Frontal cortex (tissue), 4 donors: ENCODE results near the gene CPNE2. TPM values are rescaled to one million over a fixed set of nuclear protein-coding genes. Genes with fewer than 3 reads are reported as not detected.

Experiments
- DNase-seq, 2 donors: peaks; one replicate each; pipeline ENCODE4 v3.0.0; 2012; ENCODE audit warnings: low spot score in 2 of 2
- FAIRE-seq: peaks from 2 replicates; lab custom pipeline; 2012; peaks lifted over from hg19 to GRCh38; lab: Jason Lieb, UNC
- total RNA-seq: library from RNA; depleted of rRNA; stranded (reverse); fragments of >200 nt; gene quantifications from one replicate; pipeline ENCODE4 v1.2.3, GENCODE V29; 2014
- donor health status: control.
- donor health status: control.
- donor health status: control.

The CPNE2 gene
- total RNA-seq, 1 donor from 2014 or later, result 44.8 TPM

GRCh38 chr16:57140931-57141668 is 48.7 kb downstream of the CPNE2 start:
- FAIRE-seq, result no peak
- no peak for DNase-seq

DNA sequence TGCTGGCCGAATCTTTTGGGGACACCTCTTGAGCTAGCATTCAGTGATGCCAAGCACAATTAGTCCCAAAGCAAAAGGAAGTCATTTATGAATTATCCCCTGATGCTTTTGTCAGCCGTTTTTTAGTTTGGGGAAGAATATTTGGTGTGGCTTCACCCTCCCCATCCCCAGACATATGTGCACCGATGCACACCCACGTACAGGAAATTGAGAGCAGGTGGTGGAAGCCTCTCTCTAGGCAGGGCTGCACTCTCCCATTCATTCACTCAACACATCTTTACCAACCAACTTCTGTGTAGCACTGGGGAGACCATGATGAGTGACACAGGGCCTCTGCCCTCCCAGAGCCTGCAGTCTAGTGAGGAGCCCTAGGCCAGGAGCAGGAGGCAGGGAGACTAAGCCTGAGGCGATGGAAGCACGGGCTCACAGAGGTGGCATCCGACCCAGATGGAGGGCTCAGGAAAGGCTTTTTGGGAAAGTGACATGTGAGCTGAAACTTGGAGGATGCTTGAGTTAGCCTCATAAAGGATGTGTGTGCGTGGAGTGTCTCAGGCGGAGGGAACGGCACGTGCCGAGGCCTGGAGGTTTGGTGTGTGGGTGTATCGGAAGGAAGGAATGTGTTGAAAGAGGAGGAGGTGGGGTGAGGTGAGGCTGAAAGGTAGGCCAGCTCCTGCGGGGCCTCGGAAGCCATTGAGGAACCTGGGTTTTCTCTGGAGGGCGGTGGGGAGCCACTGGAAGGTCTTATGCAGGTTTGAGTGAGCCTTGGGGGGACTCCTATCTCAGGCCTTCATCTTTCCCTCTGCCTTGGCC is 49.6 kb downstream of the CPNE2 start:
- FAIRE-seq (no peak), DNase-seq (no peak)

DNA sequence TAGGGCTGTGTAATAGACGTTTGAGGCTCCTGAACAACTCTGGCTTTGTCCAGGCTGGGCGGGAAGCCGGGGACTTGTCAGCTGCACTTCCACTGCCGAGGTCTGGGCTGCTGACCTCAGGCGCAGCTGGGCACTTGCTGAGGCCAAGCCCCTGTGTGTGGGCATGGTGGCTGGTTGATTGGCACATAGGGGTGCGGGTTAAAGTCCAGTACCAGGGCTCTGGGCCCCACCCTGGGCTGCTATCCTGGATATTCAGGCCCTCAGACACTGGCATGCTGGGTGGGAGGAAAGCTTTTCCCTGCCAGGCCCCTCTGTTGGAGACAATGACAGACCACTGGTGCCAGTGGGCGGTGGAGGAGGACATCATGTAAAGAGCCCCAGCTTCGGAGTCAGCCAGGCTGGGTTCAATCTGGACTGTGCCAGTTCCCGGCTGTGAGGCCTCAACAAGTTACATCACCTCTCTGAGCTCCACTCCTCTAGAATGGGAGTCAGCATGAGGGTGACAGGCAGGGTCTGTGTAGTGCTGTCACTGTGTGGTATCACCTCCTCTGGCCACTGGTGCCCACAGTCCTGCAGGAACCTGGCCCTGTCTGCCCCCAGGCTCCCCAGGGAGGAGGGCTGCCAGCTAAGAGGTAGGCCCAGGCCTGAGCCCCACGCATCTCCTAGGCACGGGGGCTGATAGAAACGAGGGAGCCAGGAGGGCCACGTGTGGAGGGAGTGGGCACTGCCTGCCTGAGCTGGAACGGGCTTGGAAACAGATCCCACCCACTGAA is 51.0 kb downstream of the CPNE2 start:
- peak; percentile 58 to 61 for DNase-seq
- no peak for FAIRE-seq

DNA sequence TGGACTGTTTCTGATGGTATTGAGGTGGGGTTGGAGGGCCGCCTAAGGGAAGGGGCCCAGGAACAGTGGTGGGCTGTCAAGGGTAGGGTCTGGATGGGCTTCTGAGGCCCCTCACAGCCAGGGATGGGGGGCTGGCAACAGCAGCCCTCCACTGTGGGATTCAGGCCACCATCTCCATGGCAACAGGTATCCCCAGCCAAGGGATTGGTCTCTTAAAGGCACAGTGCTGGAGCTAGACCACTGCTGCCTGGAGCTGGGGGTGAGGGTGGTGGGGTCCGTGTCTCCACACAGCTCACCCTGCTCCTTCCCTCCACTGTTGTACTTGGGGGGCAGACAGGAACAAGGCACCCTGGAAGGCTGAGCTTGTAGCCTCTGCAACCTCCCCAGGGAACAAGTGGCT is 51.6 kb downstream of the CPNE2 start:
- DNase-seq (no peak), FAIRE-seq (no peak)

GRCh38 chr16:57145046-57146021 is 53.0 kb downstream of the CPNE2 start:
- FAIRE-seq (no peak), DNase-seq (no peak)

DNA sequence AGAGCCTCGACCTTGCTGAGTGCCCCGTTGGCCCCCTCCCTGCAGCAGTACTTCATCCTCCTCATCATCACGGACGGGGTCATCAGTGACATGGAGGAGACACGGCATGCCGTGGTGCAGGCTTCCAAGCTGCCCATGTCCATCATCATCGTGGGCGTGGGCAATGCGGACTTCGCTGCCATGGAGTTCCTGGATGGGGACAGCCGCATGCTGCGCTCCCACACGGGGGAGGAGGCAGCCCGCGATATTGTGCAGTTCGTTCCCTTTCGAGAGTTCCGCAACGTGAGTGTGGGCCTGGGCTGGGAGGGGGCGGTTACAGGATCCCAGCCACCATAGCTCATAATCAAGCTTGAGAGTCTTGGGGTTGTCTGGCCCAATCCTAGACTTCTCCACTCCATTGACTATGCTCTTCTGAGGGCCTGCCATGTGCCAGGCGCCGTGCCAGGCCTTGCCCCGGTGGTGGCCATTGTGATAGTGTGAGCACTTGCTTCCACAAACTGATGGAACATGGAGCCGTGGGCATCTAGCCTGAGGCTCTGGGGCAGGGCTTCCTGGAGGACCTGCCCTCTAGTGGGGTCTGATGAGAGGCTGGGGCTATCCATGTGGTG is 53.8 kb downstream of the CPNE2 start:
- DNase-seq, result no peak
- no peak for FAIRE-seq

- no peak for FAIRE-seq
- DNase-seq, result no peak
These were observed 54.4 kb downstream of the CPNE2 start for GRCh38 chr16:57146735-57147134.

DNA sequence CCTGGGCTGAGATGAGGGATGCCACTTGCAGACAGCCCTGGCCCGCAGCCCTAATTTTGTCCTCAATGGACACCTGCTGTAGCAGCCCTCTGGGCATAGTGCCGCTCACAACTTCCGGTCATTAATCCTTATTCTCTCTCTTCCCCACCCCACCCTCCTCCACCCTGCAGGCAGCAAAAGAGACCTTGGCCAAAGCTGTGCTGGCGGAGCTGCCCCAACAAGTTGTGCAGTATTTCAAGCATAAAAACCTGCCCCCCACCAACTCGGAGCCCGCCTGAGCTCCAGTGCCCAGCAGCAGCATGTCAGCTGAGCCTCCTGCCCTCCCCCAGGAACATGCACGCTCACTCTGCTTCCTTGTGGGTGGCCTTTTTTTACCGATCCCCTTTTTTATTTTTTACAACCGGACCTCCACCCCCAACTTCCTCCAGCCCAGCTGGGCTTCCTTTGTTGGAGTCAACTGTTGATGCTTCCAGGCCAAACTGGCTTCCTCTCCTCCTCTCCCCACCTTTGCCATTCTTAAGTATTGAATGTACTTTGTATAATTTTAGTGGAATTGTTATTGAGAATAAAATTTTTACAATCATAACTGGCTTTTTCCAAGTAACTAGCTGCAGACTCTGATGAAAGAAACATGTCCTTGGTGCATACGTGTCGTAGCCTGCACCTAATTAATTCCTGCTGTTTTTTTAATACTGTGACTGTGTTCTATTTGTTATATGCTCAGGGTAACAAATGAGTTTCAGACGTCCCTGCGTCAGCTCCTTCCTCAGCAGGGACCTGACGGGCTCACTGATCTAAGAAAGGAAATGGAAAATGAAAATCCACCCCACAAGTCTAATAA is 55.2 kb downstream of the CPNE2 start:
- no peak for FAIRE-seq
- no peak for DNase-seq

DNA sequence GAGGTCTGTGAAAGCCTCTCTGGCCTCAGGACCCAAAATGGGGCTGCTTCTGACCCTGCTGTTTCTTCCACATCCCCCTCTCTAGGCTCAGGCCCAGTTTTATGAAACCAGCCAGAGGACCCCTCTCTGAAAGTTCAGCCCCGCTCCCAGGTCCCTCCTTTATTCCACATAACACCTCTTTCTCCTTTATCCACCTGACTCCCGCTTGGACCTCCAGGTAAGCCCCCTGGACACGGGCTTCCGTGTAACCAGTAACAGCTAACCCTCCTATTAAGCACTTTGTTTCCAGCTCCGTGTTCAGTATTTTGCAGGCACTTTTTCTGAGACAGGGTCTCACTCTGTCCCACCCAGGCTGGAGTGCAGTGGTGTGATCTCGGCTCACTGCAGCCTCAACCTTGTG is 56.1 kb downstream of the CPNE2 start:
- DNase-seq (no peak), FAIRE-seq (no peak)

GRCh38 chr16:57149391-57149790 is 57.0 kb downstream of the CPNE2 start:
- FAIRE-seq (no peak), DNase-seq (no peak)

DNA sequence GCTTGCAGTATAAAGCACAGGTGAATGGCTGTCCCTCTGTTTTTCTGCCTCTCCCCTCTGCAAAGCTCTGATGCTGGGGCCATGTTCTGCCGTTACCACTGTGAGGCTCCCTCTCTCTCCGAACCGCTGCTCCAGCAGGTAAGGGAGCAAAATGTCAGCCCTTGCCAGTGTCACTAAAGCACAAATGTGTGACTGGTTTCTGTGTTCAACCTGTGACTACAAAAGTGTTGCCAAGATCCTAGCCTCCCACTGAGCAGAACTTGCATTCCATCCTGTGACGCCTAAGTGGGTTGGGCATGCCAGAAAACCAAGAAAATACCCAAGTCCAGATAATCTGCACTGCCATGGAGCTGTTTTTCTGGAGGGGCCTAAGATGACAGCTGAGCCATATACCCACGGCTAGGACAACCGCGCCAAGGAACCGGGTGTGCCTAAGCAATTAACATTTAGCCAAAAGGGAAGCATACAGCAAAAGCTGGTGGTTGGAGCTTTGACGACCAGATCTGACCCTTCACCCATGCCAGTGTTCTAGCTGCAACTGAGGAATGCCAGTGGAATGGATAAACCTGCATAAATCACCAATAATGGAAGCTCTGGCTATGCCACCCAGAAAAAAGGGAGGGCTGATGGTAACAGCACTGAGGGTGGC is 58.4 kb downstream of the CPNE2 start:
- FAIRE-seq, result no peak
- DNase-seq, result no peak

GRCh38 chr16:57151369-57151768 is 59.0 kb downstream of the CPNE2 start:
- no peak for DNase-seq
- no peak for FAIRE-seq

GRCh38 chr16:57152096-57153093 is 60.0 kb downstream of the CPNE2 start:
- DNase-seq (no peak), FAIRE-seq (no peak)

GRCh38 chr16:57153841-57154240 is 61.5 kb downstream of the CPNE2 start:
- FAIRE-seq (no peak), DNase-seq (no peak)

DNA sequence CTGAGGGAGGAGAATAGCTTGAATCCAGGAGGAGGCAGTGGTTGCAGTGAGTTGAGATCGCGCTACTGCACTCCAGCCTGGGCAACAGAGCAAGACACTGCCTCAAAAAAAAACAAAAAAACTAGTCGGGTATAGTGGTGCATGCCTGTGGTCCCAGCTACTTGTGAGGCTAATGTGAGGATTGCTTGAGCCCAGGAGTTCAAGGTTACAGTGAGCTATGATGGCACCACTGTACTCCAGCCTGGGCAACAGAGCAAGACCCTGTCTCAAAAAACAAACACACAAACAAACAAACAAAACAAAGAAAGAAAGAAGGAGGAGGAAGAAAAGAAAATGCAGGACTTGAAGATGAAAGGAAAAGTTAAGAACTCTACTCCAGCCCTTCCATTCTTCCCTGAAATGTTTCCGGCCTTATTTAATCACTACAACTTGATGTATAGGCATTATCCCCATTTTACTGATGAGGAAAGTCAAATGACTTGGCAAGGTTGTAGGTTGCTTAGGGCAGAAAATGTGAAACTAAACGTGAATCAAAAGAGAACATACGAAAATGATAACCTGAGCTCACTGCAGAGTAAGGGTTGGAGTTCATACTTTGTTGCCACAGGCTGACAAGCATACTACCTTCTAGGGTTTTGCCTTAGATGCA is 63.4 kb downstream of the CPNE2 start:
- no peak for DNase-seq
- FAIRE-seq, result no peak

- no peak for DNase-seq
- no peak for FAIRE-seq
These were observed 63.9 kb downstream of the CPNE2 start for GRCh38 chr16:57156351-57156703.
